NCI-H1092 (cell line): ENCODE data around the gene HPX.

Experiments
- DNase-seq: peaks from one replicate; lab custom pipeline; 2025; lab: John Stamatoyannopoulos, UW

HPX gene

DNA sequence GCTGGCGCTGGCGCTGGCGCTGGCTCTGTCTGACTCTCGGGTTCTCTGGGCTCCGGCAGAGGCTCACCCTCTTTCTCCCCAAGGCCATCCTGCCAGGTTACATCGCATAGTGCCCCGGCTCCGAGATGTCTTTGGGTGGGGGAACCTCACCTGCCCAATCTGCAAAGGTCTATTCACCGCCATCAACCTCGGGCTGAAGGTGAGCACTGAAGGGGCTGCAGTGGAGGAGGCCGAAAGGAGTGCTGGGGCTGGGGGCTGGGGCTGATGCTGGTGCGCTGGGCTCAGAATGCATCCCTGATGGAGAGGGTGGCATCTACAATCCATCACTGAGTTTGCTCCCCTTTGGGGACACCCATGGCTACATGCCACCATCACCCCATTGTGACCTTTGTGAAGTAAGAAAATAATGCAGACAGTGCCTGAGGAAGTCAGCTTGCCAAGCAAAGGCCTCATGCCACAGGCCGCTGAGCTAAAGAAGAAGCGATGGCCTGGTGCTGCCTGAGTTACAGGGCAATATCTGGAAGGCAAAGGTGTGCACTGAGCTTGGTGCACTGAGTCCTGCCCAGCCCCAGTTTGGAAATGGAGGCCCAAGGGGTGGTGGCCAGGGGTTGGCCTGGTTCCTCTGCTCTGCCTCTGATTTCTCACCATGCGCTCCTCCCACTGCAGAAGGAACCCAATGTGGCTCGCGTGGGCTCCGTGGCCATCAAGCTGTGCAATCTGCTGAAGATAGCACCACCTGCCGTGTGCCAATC lies 49.9 kb downstream of the HPX start:
- no peak for DNase-seq

DNA sequence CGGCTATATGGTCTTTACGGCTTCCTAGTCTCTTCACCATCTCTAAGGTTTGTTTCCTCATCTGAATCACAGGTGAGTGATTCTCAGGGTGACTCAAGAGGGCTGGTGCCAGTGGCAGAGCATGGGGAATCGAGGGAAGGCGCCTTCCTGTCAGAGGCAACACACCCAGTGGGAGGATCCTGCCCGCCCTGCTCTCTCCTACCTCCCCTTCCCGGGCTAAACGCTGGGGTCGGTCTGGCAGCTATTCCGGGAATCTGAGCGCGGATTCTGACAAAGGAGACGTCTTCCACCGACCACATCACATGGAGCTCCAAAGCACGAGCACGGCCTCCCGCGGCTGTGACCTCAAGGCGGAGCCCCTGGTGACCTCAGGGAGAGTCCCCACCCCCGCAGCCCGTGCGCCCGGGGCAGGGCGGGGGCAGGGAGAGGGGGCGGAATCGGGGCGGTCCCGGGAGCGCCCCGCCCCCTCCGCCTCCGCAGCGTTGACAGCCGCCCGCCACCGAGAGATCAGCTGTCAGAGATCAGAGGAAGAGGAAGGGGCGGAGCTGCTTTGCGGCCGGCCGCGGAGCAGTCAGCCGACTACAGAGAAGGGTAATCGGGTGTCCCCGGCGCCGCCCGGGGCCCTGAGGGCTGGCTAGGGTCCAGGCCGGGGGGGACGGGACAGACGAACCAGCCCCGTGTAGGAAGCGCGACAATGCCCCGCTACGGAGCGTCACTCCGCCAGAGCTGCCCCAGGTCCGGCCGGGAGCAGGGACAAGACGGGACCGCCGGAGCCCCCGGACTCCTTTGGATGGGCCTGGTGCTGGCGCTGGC lies 50.7 kb downstream of the HPX start, which contains the start of gene SMPD1:
SMPD1 (plus strand) TSS at position 570 of the 813 bp plus-strand sequence; CDS start at position 695, 125 bp downstream.
- peak; percentile 81 for DNase-seq

DNA sequence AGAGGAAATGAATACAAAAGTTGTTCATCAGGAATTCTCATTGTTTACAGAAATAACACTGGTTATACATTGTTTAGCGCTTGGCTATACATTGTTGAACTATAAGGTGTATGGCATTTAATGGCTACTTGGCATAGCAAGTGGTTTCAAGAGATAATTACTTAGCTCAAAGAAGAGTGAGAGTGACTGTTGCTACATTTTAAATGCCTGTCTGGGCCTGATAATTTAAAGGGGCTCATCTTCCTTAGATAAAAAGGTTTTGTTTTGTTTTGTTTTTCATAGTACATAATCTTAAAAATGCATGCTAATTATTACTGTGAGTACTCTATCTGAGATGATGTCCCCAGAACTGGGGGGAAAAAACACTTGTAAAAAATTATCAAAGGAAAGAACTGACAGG lies 52.0 kb downstream of the HPX start:
- no peak for DNase-seq

DNA sequence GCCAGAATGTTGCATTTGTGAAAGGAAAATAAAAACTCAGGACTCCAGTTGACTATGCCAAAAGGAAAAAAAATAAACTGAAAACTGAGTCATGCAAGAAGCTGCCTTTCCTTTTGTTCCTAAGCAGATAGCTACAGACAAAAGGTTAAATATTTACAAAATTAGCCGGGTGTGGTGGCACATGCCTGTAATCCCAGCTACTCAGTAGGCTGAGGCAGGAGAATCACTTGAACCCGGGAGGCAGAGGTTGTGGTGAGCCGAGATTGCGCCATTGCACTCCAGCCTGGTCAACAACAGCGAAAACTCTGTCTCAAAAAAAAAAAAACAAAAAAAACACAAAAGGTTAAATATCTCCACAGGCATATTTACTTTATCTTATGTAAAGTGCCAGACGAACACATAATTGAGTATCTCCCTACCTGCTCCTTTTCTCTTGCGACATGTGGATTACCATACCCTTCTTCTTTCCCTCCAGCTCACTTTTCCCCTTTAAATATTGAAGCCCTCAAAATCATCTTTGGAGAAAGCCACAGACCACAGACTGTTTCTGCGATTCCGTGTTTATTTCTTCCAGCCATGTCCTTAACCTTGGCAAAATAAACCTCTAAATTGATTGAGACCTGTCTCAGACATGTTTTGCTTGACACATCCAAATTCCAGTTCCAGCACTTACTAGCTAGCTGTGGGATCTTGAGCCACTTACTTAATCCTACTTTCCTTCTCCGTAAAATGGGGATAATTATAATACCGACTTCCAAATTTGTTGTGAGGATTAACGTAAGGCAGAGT lies 52.8 kb downstream of the HPX start:
- DNase-seq, result no peak

DNA sequence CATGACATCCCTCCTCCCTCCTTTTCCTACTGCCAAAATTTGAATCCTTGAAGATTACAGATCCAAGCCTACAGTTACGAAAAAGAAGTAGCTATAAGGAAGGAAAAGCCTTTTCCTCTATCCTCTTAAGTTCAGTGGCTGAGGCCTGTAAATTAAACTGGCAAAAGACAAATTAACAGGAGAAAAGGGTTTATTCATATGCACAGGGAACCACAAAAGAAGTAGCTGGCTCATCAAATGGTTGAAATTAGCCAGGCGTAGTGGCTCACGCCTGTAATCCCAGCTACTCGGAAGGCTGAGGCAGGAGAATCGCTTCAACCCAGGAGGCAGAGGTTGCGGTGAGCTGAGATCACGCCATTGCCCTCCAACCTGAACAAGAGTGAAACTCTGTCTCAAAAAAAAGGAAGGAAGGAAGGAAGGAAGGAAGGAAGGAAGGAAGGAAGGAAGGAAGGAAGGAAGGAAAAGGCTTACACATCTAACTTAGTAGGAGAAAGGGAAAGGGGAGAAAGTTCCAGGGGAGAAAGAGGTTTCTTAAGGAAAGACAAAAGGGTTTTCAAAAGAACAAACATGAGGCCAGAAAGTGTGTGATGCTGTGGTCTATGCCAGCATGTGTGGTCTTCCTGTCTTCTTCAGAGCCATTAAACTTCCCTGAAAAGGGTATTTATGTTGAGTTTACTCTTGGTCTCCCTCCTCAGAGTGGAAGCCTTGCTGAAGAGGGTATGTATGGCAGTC lies 55.6 kb downstream of the HPX start:
- no peak for DNase-seq
